Measurements from ENCODE around the gene AHCYL2. TPM values are rescaled to one million over a fixed set of nuclear protein-coding genes. Genes with fewer than 3 reads are reported as not detected.

The AHCYL2 gene
- total RNA-seq, 2 experiments from 2014 or later = 5.0 to 8.7 TPM

GRCh38 chr7:129202058-129202777 is 22.6 kb upstream of the AHCYL2 start:
- H3K9me3 ChIP-seq (ENCODE audit: low read length) = no peaks in the 10 kb centered on the region
- ChIA-PET POLR2A (interaction anchor here (0.6 kb wide), 1 partner anchor 11 kb away, joined by 5 read pairs; no protein-coding TSS in a partner anchor), CTCF (ENCODE audit: unreplicated experiment) (no interaction called here)
- H3K79me2 ChIP-seq (ENCODE audit: insufficient read depth, low read depth, low read length) = no peaks in the 10 kb centered on the region
- intact Hi-C loops (cut with micrococcal nuclease; ENCODE audit: unreplicated experiment) = no loop called here
- no peak for DNase-seq (ENCODE audit: low spot score)
- no peaks in the 10 kb centered on the region for H3K9me2 ChIP-seq (ENCODE audit: insufficient read depth, low read length)
- BruUV-seq (replicated peaks) = no TSS peak
- H3K36me3 ChIP-seq (ENCODE audit: insufficient read depth, low read length) = no peaks in the 10 kb centered on the region
- H3K4me1 ChIP-seq (ENCODE audit: insufficient read depth, low read length, poor library complexity, severe bottlenecking) = no peaks in the 10 kb centered on the region
- no peak overlapping the region for H3K4me2 ChIP-seq (ENCODE audit: low read length)
- H2AFZ ChIP-seq (ENCODE audit: low read length) = no peak overlapping the region
- no peaks in the 10 kb centered on the region for H4K20me1 ChIP-seq (ENCODE audit: insufficient read depth, low read length)
- TF ChIP-seq EZH2phosphoT487 (IDR thresholded peaks at IDR 0.05; ENCODE audit: borderline replicate concordance, low read depth, low read length) (no peak), CTCF (conservative IDR thresholded peaks at IDR 0.05; ENCODE audit: low read length) (no peak)
- no peak overlapping the region for H3K27ac ChIP-seq (ENCODE audit: low read depth, low read length, poor library complexity, severe bottlenecking)
- H3K4me3 ChIP-seq (ENCODE audit: low read depth, low read length, poor library complexity, severe bottlenecking) = no peak overlapping the region

GRCh38 chr7:129203050-129203741 is 21.6 kb upstream of the AHCYL2 start:
- no peaks in the 10 kb centered on the region for H3K9me3 ChIP-seq (ENCODE audit: low read length)
- ChIA-PET CTCF (ENCODE audit: unreplicated experiment) (no interaction called here), POLR2A (interaction anchor here (0.6 to 1.8 kb wide), 3 partner anchors 9 to 1575 kb away, joined by 3 to 6 read pairs (median 4); no protein-coding TSS in a partner anchor)
- no peaks in the 10 kb centered on the region for H3K36me3 ChIP-seq (ENCODE audit: insufficient read depth, low read length)
- intact Hi-C loops (cut with micrococcal nuclease; ENCODE audit: unreplicated experiment) = no loop called here
- TF ChIP-seq CTCF (conservative IDR thresholded peaks at IDR 0.05; ENCODE audit: low read length) (no peak), EZH2phosphoT487 (IDR thresholded peaks at IDR 0.05; ENCODE audit: borderline replicate concordance, low read depth, low read length) (no peak)
- H3K4me1 ChIP-seq (ENCODE audit: insufficient read depth, low read length, poor library complexity, severe bottlenecking) = no peaks in the 10 kb centered on the region
- no peak overlapping the region for H2AFZ ChIP-seq (ENCODE audit: low read length)
- DNase-seq (ENCODE audit: low spot score) = no peak
- no peaks in the 10 kb centered on the region for H3K79me2 ChIP-seq (ENCODE audit: insufficient read depth, low read depth, low read length)
- H3K9me2 ChIP-seq (ENCODE audit: insufficient read depth, low read length) = no peaks in the 10 kb centered on the region
- H3K4me3 ChIP-seq (ENCODE audit: low read depth, low read length, poor library complexity, severe bottlenecking) = no peak overlapping the region
- no peak overlapping the region for H3K27ac ChIP-seq (ENCODE audit: low read depth, low read length, poor library complexity, severe bottlenecking)
- no TSS peak for BruUV-seq (replicated peaks)
- no peaks in the 10 kb centered on the region for H4K20me1 ChIP-seq (ENCODE audit: insufficient read depth, low read length)
- no peak overlapping the region for H3K4me2 ChIP-seq (ENCODE audit: low read length)

All from OCI-LY7 (cell line).